Tibial nerve (tissue), 4 donors: ENCODE results near the gene ZDHHC19. TPM values are rescaled to one million over a fixed set of nuclear protein-coding genes. Genes with fewer than 3 reads are reported as not detected.
A peak's percentile ranks its signal among the peaks of the same experiment; 100 is the strongest.

ENCODE experiments used
- DNase-seq, 2 donors: peaks; one replicate each; pipeline ENCODE4 v3.0.0-alpha.2; 2019; ENCODE audit warnings: low spot score in 2 of 2
- H3K27ac ChIP-seq, 4 donors: fragments of 200-600 bp; sonication (generic) in 3 of 4; one replicate each; pipeline ENCODE4 v1.5.1; 2017 to 2019; ENCODE audit warnings: mild to moderate bottlenecking in 1 of 4
- H3K27me3 ChIP-seq, 2 donors: fragments of 200-600 bp; sonication (generic) in 1 of 2; one replicate each; pipeline versions ENCODE4 v1.5.1 to v1.6.0; 2017 to 2019
- H3K36me3 ChIP-seq, 3 donors: fragments of 200-600 bp; sonication (generic); one replicate each; pipeline ENCODE4 v1.5.1; 2018 to 2019
- H3K4me1 ChIP-seq, 4 donors: fragments of 200-600 bp; sonication (generic) in 3 of 4; one replicate each; pipeline ENCODE4 v1.5.1; 2017 to 2019
- H3K4me3 ChIP-seq, 4 donors: fragments of 200-600 bp; sonication (generic) in 3 of 4; one replicate each; pipeline ENCODE4 v1.5.1; 2017 to 2019; ENCODE audit warnings: mild to moderate bottlenecking in 1 of 4, moderate library complexity in 1 of 4
- H3K9me3 ChIP-seq, 4 donors: fragments of 200-600 bp; sonication (generic) in 3 of 4; one replicate each; pipeline ENCODE4 v1.5.1; 2017 to 2019
- CTCF ChIP-seq, 5 experiments: fragments of 200-600 bp in 3 of 5; fragments of 450-650 bp in 2 of 5; sonication (generic) in 3 of 5; IDR thresholded peaks; one replicate each; pipeline ENCODE4 v1.5.1; 2016 to 2019; ENCODE audit warnings: antibody characterized with exemption in 5 of 5, mild to moderate bottlenecking in 3 of 5, moderate library complexity in 2 of 5
- EP300 ChIP-seq, 2 donors: sonication (generic); formaldehyde crosslinking; IDR thresholded peaks; one replicate each; pipeline ENCODE4 v1.6.1; 2017; ENCODE audit warnings: antibody characterized with exemption in 2 of 2, mild to moderate bottlenecking in 1 of 2
- POLR2A ChIP-seq, 2 donors: fragments of 450-650 bp; IDR thresholded peaks; one replicate each; pipeline ENCODE4 v1.6.1; 2017; ENCODE audit warnings: antibody characterized with exemption in 2 of 2, mild to moderate bottlenecking in 2 of 2, moderate library complexity in 2 of 2
- WGBS, 2 donors: methylation state at CpG; one replicate each; pipeline ENCODE4 v1.1.5; 2018; 5-methylcytosine and 5-hydroxymethylcytosine counted together
- small RNA-seq: library from RNA; depleted of rRNA; stranded (forward); fragments of <200 nt; gene quantifications from one replicate; pipeline ENCODE3, GENCODE V24; 2016
- total RNA-seq, 4 donors: library from RNA; depleted of rRNA; stranded (reverse); fragments of >200 nt; gene quantifications; one replicate each; pipeline ENCODE4 v1.1.0, GENCODE V29; 2016

The ZDHHC19 gene
- total RNA-seq, 4 donors from 2014 or later, result not detected

- TF ChIP-seq POLR2A (IDR thresholded peaks at IDR 0.05), result no peak
- no peak for TF ChIP-seq CTCF (IDR thresholded peaks at IDR 0.05)
- TF ChIP-seq EP300 (IDR thresholded peaks at IDR 0.05), result no peak
- DNase-seq, result no peak
- Histone ChIP-seq H3K27me3 (no peaks in the 10 kb centered on the region), H3K36me3 (no peaks in the 10 kb centered on the region), H3K27ac (peak overlapping the region in 1 of 4 donors; percentile 46), H3K4me1 (peaks cover 0 to 13% (median 6%) of the 10 kb centered on the region in 4 donors), H3K9me3 (no peaks in the 10 kb centered on the region), H3K4me3 (no peak overlapping the region)
- WGBS, 2 donors, result 95 to 96% methylated on average over 13 of the region's 13 CpGs
Measured at GRCh38 chr3:196159526-196159925, 51.7 kb downstream of the ZDHHC19 start.

GRCh38 chr3:196156160-196156559, 55.0 kb downstream of the ZDHHC19 start:
- Histone ChIP-seq H3K27me3 (no peaks in the 10 kb centered on the region), H3K27ac (no peak overlapping the region), H3K4me1 (no peaks in the 10 kb centered on the region), H3K4me3 (no peak overlapping the region), H3K36me3 (no peaks in the 10 kb centered on the region), H3K9me3 (no peaks in the 10 kb centered on the region)
- TF ChIP-seq POLR2A (IDR thresholded peaks at IDR 0.05), result no peak
- no peak for TF ChIP-seq CTCF (IDR thresholded peaks at IDR 0.05)
- no peak for TF ChIP-seq EP300 (IDR thresholded peaks at IDR 0.05)
- no peak for DNase-seq
- 71 to 73% methylated on average over 6 of the region's 6 CpGs for WGBS, 2 donors

GRCh38 chr3:196150481-196150880, 60.7 kb downstream of the ZDHHC19 start:
- H3K27ac ChIP-seq, result no peak overlapping the region
- H3K27me3 ChIP-seq, result no peaks in the 10 kb centered on the region
- H3K4me3 ChIP-seq, result no peak overlapping the region
- no peaks in the 10 kb centered on the region for H3K36me3 ChIP-seq
- DNase-seq, result no peak
- H3K4me1 ChIP-seq, result no peaks in the 10 kb centered on the region
- WGBS, 2 donors, result 61 to 76% methylated on average over 3 of the region's 3 CpGs
- TF ChIP-seq POLR2A (IDR thresholded peaks at IDR 0.05), result no peak
- TF ChIP-seq CTCF (IDR thresholded peaks at IDR 0.05), result no peak
- TF ChIP-seq EP300 (IDR thresholded peaks at IDR 0.05), result no peak
- peaks cover 0 to 8% (median 0%) of the 10 kb centered on the region in 4 donors for H3K9me3 ChIP-seq

- no peaks in the 10 kb centered on the region for H3K36me3 ChIP-seq
- H3K27ac ChIP-seq, result no peak overlapping the region
- H3K4me1 ChIP-seq, result no peaks in the 10 kb centered on the region
- H3K9me3 ChIP-seq, result peaks cover 0 to 8% (median 0%) of the 10 kb centered on the region in 4 donors
- no peaks in the 10 kb centered on the region for H3K27me3 ChIP-seq
- H3K4me3 ChIP-seq, result no peak overlapping the region
- 86 to 88% methylated on average over 7 of the region's 7 CpGs for WGBS, 2 donors
- TF ChIP-seq CTCF (IDR thresholded peaks at IDR 0.05) (no peak), EP300 (IDR thresholded peaks at IDR 0.05) (no peak), POLR2A (IDR thresholded peaks at IDR 0.05) (no peak)
- DNase-seq, result no peak
Measured at GRCh38 chr3:196149831-196150301, 61.3 kb downstream of the ZDHHC19 start.

- TF ChIP-seq CTCF (IDR thresholded peaks at IDR 0.05) (no peak), POLR2A (IDR thresholded peaks at IDR 0.05) (no peak), EP300 (IDR thresholded peaks at IDR 0.05) (no peak)
- Histone ChIP-seq H3K27ac (no peak overlapping the region), H3K36me3 (no peaks in the 10 kb centered on the region), H3K27me3 (no peaks in the 10 kb centered on the region), H3K4me3 (no peak overlapping the region), H3K4me1 (no peaks in the 10 kb centered on the region), H3K9me3 (peaks cover 0 to 8% (median 0%) of the 10 kb centered on the region in 4 donors)
- WGBS, 2 donors, result 94% methylated on average over 10 of the region's 10 CpGs
- no peak for DNase-seq
Measured at GRCh38 chr3:196149375-196149774, 61.8 kb downstream of the ZDHHC19 start.

Small RNAs within 50 kb of the gene (small RNA-seq; reads per million reads assigned to genes)
- gene RF00019, result not detected

Other genes with a start within 250 kb of the ZDHHC19 start
- gene TFRC, start 129.3 kb downstream of the ZDHHC19 start, total RNA-seq, result 10 to 100 TPM; 36.7 to 86.7 (median 43.5) TPM
- under 1 TPM in 2 of 4 donors, not detected in 2; 0.30 to 0.66 TPM for gene SLC51A, start 5.1 kb upstream of the ZDHHC19 start, total RNA-seq
- gene PCYT1A, start 76.3 kb upstream of the ZDHHC19 start, total RNA-seq, result 10 to 100 TPM; 51.9 to 98.1 (median 73.0) TPM
- 10 to 100 TPM in 1 of 4 donors, 1 to 10 TPM in 3; 6.9 to 15.3 (median 8.1) TPM for gene DYNLT2B, start 106.8 kb upstream of the ZDHHC19 start, total RNA-seq
- gene TM4SF19, start 127.0 kb upstream of the ZDHHC19 start, total RNA-seq, result not detected
- gene UBXN7, start 221.0 kb upstream of the ZDHHC19 start, total RNA-seq, result 10 to 100 TPM; 19.0 to 25.2 (median 21.4) TPM